ENCODE results near the gene PPP1R14B. TPM values are rescaled to one million over a fixed set of nuclear protein-coding genes. Genes with fewer than 3 reads are reported as not detected.

Gene PPP1R14B
- total RNA-seq, 1 donor from 2014 or later, result 187 TPM

- no peak for TF ChIP-seq CTCF (conservative IDR thresholded peaks at IDR 0.05)
- Mint-ChIP-seq H3K27me3 (no peaks in the 10 kb centered on the region), H3K4me1 (ENCODE audit: unreplicated experiment) (peaks cover 15% of the 10 kb centered on the region), H3K4me3 (peak overlapping the region; percentile 55), H3K27ac (peak overlapping the region; percentile 53), H3K36me3 (peaks cover 1% of the 10 kb centered on the region), H3K9me3 (no peaks in the 10 kb centered on the region)
- no peak for DNase-seq (ENCODE audit: extremely low spot score, unreplicated experiment)
Observed at GRCh38 chr11:64254326-64254725, 7.6 kb upstream of the PPP1R14B start.

- TF ChIP-seq CTCF (conservative IDR thresholded peaks at IDR 0.05), result no peak
- Mint-ChIP-seq H3K4me1 (ENCODE audit: unreplicated experiment) (peaks cover 15% of the 10 kb centered on the region), H3K9me3 (no peaks in the 10 kb centered on the region), H3K36me3 (no peaks in the 10 kb centered on the region), H3K27ac (peak overlapping the region; percentile 53), H3K4me3 (peak overlapping the region; percentile 70), H3K27me3 (no peaks in the 10 kb centered on the region)
- no peak for DNase-seq (ENCODE audit: extremely low spot score, unreplicated experiment)
Observed at GRCh38 chr11:64253481-64253880, 6.7 kb upstream of the PPP1R14B start.

GRCh38 chr11:64253043-64253442, 6.3 kb upstream of the PPP1R14B start:
- TF ChIP-seq CTCF (conservative IDR thresholded peaks at IDR 0.05), result no peak
- Mint-ChIP-seq H3K4me3 (peak overlapping the region; percentile 70), H3K9me3 (no peaks in the 10 kb centered on the region), H3K27ac (no peak overlapping the region), H3K36me3 (no peaks in the 10 kb centered on the region), H3K27me3 (no peaks in the 10 kb centered on the region), H3K4me1 (ENCODE audit: unreplicated experiment) (peaks cover 17% of the 10 kb centered on the region)
- no peak for DNase-seq (ENCODE audit: extremely low spot score, unreplicated experiment)

- peak; percentile 28 for TF ChIP-seq CTCF (conservative IDR thresholded peaks at IDR 0.05)
- peak overlapping the region; percentile 56 for H3K27ac Mint-ChIP-seq
- no peak for DNase-seq (ENCODE audit: extremely low spot score, unreplicated experiment)
- no peaks in the 10 kb centered on the region for H3K9me3 Mint-ChIP-seq
- H3K36me3 Mint-ChIP-seq, result no peaks in the 10 kb centered on the region
- H3K4me3 Mint-ChIP-seq, result peak overlapping the region; percentile 92
- no peaks in the 10 kb centered on the region for H3K27me3 Mint-ChIP-seq
- H3K4me1 Mint-ChIP-seq (ENCODE audit: unreplicated experiment), result peaks cover 21% of the 10 kb centered on the region
Observed at GRCh38 chr11:64252003-64252872, 5.5 kb upstream of the PPP1R14B start.

GRCh38 chr11:64251753-64252002, 4.9 kb upstream of the PPP1R14B start:
- Mint-ChIP-seq H3K4me3 (peak overlapping the region; percentile 92), H3K36me3 (no peaks in the 10 kb centered on the region), H3K27me3 (no peaks in the 10 kb centered on the region), H3K4me1 (ENCODE audit: unreplicated experiment) (peaks cover 21% of the 10 kb centered on the region), H3K9me3 (no peaks in the 10 kb centered on the region), H3K27ac (peak overlapping the region; percentile 56)
- TF ChIP-seq CTCF (conservative IDR thresholded peaks at IDR 0.05), result no peak
- no peak for DNase-seq (ENCODE audit: extremely low spot score, unreplicated experiment)
